HG02759 (cell line): ENCODE measurements around the gene SKIC2.
"Not testable (repeated sequence)": the region's sequence is repeated elsewhere in the genome, so short reads cannot be mapped to it uniquely, and the experiment has no call there.

Experiments
- ATAC-seq: cut with Tn5 transposase; IDR thresholded peaks from one replicate; pipeline ENCODE4 v1.9.1; 2021; ENCODE audit warnings: mild to moderate bottlenecking, moderate library complexity; ENCODE audit not compliant: unreplicated experiment

Gene SKIC2

DNA sequence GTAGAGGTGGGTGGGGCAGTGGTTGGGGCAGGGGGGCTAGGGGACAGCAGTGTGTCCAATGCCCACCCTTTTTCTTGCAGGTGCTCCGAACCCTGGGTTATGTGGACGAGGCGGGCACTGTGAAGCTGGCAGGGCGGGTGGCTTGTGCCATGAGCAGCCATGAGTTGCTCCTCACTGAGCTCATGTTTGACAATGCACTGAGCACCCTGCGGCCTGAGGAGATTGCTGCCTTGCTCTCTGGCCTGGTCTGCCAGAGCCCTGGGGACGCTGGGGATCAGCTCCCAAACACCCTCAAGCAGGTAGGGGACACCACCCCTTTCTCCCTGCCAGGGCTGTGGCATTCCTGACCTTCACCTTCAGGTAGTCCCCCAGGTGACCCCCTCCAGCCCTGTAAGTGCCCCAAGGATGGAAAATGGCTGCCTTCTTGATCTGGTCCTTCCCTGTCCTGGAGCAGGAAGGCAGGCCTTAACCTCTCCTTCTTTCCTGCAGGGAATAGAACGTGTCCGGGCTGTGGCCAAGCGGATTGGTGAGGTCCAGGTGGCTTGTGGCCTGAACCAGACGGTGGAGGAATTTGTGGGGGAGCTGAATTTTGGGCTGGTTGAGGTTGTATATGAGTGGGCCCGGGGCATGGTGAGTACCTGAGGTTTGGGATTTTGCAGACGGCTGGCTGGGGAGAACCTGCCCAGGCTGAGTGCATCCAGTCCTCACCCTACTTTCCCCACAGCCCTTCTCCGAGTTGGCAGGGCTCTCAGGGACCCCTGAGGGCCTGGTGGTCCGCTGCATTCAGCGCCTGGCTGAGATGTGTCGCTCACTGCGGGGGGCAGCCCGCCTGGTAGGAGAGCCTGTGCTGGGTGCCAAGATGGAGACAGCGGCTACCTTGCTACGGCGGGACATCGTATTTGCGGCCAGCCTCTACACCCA is 10.1 kb downstream of the SKIC2 start:
- no peak for ATAC-seq

DNA sequence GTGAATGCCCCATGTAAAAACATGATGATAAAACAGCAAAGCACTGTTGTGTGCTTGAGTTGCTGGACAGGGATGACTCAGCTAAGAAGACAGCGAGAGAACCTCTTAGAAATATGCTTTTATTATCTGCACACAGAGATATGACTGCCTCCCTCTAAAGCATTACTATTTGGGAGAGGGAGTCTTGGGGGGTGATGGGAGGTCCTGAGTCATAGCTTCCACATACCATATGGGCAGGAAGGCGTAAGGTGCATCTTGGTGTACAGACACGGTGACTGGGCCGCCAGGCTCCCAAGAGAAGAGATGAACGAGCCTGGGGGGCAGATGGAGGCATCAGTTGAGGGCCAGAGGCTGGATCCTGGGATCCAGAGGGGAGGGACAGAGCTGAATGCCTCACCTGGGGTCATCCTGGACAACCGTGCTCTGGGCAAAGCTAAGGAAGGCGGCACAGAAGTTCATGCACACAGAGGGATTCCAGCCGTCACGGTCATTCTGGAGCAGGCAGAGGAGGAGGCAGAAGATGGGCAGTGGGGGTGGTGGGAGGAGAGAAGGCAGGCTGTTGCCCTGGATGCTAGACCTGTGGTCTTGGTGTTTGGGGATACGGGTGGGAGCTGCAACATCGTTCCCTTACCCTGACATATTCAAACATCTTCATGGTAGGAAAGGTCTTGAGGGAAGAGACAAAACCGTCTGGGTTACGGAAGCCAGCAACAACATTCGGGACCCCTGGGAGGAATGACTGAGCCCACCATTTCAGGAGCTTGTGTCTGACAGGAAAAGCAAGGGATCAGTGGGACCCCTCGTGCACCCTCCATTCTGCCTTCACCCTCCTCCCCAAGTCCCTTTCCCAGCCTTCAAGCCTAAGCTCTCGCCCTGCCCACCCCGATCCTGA is 11.0 kb downstream of the SKIC2 start:
- no peak for ATAC-seq

DNA sequence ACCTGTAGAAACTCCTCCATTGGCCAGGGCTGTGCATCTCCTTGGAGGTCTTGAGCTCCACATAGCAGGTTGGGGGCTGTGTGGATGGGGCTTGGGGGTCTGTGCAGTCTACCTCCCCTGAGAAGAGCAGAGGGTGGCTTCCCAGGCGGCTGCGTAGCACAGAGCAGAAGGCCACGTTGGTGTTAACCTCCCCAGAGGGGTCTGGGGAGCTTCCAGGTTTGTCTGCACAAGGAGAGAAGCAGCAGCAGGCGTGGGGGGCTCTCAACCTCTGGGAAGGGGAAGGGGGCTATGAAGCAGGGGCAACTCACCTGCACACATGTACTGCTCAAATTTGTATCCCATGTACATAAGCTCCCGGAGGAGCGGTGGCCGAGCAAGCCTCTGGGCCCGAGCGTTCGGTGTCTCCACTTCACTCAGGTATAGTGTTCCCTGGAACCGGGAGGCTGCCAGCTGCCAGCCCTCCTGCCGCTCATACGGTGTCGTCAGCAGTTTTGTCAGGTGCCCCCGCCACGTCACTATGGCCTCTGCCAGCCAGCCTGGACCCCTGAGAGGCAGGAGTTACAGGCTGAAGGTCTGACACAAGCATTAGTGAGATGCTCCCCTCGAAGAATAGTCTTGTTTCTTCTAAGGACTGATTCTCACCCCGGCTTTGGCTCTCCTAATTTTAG is 11.8 kb downstream of the SKIC2 start:
- no peak for ATAC-seq

DNA sequence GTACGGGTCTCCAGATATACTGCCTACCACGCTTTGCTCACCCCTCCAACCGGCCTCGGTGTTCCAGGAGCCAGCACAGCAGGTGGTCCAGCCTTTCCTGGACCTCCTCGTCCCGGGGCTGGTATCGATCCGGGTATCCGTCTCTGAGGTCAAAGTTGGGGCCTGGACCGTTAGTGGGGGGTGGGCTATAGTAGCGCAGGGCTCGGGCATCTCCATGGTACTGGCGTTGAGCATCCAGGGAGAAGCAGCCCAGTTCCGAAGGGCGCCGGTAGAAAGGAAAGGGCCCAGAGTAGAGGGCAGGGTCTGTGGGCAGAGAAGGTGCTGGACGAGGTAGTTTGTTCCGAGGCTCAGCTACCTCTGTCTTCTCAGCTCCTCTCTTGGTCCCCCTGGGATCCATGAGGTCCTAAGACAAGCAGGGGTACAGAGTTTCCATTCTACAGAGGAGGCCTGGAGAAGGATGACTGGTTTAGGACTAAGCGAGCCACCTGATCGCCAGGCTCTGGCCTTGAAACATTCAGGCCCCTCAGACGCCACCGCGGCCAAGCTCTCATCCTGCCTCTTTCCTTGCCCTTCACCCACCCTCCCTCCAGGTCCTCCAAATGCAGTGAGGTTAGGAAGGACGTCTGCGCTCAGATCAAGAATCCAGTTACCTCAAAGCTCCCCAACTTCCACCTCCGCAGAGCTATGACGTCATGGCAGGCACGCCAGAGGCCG is 12.5 kb downstream of the SKIC2 start:
- ATAC-seq = no peak

DNA sequence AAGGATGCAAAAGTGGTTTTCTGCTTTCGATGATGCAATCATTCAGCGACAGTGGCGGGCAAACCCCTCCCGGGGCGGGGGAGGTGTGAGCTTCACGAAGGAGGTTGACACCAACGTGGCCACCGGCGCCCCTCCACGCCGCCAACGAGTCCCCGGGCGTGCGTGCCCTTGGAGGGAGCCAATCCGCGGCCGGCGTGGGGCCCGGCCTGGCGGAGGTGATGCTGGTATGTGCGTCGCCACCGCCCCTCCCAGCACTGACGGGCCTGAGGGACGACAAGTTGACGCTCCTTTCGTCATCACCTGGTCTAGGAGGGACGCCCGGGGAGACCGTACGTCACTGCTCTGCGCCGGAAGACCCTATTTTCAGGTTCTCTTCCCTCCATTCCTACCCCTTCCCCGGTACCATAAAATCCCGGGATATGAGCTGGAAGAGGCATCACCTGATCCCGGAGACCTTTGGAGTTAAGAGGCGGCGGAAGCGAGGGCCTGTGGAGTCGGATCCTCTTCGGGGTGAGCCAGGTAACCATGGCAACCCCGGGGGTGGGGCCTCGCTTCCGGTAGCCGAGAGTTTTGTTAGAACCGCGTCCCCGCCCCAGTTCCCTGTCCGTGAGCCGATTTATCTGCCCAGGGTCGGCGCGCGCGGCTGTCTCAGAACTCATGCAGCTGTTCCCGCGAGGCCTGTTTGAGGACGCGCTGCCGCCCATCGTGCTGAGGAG is 13.2 kb downstream of the SKIC2 start, which contains the start of gene DXO:
DXO (minus strand) TSS at position 146 of the 716 bp plus-strand sequence. CDS start 463 bp downstream, outside the sequence.
- peak; percentile 89 for ATAC-seq

DNA sequence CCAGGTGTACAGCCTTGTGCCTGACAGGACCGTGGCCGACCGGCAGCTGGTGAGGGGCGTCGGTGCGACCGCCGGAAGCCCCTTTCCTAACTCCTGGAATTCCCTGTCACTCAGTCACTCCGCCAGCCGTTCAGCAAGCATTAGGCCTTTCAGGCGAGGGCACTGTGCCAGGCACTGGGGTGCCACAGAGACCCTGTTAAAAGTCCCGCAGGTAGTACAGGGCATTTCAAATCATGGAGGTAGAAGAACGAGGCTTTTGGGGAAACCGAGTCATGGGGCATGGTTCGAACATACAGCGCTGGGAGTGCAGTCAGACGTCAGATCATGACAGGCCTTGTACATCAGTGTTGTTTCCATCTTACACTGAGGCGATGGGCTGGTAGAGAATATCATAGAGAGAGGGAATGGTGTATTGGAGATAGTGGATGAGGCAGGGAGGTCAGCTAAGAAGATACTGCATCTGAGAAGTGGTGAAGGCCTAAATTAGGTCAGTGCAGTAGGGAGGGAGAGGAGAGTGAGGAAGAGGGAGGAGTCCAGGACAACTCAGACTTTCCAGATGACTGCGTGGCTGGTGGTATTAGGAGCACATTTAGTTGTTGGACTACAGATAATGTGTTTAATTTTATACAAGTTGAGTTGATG is 13.9 kb downstream of the SKIC2 start:
- peak; percentile 2 for ATAC-seq

DNA sequence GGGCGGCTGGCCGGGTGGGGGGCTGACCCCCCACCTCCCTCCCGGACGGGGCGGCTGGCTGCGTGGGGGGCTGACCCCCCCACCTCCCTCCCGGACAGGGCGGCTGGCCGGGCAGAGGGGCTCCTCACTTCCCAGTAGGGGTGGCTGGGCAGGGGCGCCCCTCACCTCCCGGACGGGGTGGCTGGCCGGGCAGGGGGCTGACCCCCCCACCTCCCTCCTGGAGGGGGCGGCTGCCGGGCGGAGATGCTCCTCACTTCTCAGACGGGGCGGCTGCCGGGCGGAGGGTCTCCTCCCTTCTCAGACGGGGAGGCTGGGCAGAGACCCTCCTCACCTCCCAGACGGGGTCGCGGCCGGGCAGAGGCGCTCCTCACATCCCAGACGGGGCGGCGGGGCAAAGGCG is 17.1 kb downstream of the SKIC2 start:
- not testable (repeated sequence) for ATAC-seq

DNA sequence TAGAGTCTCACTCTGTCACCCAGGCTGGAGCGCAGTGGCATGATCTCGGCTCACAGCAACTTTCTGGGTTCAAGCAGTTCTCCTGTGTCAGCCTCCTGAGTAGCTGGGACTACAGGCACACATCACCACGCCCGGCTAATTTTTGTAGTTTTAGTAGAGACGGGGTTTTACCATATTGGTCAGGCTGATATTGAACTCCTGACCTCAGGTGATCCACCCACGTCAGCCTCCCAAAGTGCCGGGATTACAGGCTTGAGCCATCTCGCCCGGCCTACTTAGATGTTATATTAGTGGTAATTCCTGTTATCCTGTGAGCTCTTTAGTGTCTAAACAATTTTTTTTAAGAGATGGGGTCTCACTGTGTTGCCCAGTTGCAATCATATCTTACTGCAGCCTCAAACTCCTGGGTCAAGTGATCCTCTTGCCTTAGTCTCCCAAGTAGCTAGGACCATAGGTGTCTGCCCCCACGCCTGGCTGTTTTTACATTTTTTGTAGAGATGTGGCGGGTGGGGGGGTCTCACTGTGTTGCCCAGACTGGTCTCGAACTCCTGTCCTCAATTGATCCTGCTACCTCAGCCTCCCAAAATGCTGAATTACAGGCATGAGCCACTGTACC is 18.9 kb downstream of the SKIC2 start:
- no peak for ATAC-seq

DNA sequence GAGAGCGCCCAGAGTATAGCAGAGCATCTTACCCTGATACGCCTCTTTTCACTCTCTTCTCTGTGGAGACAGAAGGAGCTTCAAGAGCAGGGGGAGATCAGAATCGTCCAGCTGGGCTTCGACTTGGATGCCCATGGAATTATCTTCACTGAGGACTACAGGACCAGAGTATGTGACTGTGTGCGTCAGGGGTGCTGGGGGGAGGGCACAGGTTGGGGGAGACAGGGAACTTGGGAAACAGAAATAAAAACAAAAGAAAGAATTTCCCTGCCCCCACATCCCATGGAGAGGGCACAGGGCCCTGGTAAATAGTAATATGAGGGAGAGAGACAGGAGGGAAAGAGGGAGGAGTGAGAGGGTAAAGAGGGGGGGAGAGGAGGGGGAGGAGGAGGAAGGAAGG is 19.9 kb downstream of the SKIC2 start:
- ATAC-seq = no peak

DNA sequence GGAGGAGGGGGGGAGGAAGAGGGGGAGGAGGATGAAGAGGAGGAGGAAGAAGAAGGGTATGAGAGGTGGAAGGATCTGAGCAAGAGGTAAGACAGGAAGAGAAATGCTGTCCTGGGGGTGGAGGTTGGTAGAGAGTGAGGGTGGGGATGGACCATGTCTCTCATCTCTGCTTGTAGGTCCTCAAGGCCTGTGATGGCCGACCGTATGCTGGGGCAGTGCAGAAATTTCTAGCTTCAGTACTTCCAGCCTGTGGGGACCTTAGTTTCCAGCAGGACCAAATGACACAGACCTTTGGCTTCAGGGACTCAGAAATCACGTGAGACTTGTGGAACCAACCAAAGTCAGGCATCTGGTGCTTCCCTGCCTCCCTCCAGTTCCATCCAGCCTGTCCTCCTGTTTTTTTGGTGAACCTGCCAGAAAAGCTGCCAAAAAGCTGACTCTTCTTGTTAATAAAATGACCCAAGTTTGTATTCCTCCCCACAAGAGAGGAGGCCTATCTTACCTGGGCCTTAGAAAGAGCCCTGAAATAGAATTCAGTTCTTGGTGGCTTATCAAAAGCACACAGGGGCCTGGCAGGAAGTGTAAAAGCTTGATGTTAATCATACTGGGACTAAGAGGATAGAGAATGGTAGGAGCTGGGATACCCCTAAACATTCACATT is 20.4 kb downstream of the SKIC2 start:
- no peak for ATAC-seq

DNA sequence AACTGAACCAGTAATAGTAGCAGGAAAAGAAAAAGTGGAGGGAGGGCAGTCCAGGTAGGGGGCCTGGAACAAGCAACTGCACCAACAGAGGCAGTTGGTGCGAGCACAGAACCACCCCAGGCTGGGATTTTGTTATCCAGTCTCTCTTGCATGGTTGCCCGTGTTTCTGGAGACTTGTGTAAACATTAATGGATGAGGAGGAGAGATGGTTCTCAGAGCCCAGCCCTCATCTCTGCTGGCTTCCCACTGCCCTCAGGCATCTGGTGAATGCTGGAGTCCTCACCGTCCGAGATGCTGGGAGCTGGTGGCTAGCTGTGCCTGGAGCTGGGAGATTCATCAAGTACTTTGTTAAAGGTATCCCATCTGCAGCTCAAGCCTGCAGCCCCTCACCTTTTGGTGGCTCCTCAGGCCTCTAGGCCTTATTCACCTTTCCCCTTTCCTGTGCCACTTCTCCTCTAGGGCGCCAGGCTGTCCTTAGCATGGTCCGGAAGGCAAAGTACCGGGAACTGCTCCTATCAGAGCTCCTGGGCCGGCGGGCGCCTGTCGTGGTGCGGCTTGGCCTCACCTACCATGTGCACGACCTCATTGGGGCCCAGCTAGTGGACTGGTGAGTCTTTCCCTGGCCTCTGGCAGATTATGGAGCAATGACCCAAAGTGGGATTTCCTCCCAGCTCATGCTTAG is 21.4 kb downstream of the SKIC2 start:
- ATAC-seq = not testable (repeated sequence)

DNA sequence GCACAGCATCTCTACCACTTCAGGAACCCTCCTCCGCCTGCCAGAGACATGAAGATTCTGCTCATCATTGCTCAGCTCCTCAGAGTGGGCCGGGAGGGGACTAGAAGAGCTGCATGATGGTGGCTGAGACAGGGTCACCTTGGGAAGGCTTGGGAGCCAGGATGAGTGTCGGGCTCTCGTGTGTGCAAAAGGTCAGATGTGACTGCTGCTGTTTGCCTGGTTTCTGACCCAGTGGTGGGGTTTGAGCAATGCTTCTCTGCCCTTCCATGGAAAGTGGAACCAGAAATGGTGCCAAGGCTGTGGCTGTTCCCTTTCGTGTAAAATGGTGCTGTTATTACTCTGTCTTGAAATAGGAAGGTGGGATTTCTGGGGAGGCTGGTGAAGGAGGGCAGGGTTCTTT is 22.0 kb downstream of the SKIC2 start:
- not testable (repeated sequence) for ATAC-seq

DNA sequence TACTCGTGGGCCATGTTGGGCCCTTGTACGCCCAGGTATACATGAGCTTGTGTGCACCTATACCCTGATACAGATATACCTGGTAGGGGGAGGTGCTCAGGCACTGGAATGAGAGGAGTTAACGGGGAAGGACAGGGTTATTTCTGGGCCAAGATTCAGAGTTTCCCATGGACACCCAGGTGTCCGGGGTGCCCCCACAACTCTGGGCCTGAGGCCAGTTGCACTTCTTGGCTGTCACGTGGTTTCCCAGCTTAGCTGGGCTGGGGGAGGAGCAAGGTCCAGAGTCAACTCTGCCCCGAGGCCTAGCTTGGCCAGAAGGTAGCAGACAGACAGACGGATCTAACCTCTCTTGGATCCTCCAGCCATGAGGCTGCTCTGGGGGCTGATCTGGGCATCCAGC is 22.8 kb downstream of the SKIC2 start, which contains the start of gene C4A:
C4A (plus strand) TSS at position 314 of the 400 bp plus-strand sequence; CDS start at position 365, 51 bp downstream.
- ATAC-seq = not testable (repeated sequence)

DNA sequence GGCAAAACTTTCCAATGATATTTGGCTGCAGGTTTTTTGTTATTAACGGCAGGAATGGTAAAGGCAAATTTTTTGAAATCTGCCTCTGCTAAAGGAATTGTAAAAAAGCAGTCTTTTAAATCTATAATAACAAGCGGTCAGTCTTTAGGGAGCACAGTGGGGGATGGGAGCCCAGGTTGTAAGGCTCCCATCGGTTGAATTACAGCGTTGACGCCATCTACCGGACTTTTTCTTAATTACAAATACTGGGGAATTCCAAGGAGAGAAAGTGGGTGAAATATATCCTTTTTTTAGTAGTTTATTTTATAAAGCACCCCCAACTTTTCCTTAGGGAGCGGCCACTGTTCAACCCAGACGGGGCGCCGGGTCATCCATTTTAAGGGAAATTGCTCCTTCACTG is 30.4 kb downstream of the SKIC2 start:
- ATAC-seq = not testable (repeated sequence)

DNA sequence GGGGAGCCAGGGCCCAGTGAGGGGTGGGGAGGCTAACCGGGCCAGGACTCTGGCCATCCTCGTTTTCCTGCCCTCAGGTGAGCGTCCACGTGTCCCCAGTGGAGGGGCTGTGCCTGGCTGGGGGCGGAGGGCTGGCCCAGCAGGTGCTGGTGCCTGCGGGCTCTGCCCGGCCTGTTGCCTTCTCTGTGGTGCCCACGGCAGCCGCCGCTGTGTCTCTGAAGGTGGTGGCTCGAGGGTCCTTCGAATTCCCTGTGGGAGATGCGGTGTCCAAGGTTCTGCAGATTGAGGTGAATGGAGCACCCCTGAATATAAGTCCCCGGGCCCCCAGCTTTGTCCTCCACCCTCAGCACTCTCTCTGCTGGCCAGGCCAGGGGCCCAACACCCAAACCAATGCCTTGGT is 35.4 kb downstream of the SKIC2 start:
- ATAC-seq = not testable (repeated sequence)

DNA sequence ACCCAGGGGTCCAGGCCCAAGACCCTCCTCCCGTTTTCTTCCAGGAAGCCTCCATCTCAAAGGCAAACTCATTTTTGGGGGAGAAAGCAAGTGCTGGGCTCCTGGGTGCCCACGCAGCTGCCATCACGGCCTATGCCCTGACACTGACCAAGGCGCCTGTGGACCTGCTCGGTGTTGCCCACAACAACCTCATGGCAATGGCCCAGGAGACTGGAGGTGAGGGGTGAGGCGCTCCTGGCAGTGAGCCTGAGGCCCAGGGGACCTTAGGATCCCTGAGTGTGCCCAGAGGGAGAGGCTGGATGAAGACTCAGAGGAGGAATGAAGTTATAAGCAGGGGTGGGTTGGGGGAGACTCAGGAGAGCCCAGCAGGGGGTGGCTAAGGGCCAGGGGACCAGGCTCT is 37.4 kb downstream of the SKIC2 start:
- ATAC-seq = not testable (repeated sequence)

DNA sequence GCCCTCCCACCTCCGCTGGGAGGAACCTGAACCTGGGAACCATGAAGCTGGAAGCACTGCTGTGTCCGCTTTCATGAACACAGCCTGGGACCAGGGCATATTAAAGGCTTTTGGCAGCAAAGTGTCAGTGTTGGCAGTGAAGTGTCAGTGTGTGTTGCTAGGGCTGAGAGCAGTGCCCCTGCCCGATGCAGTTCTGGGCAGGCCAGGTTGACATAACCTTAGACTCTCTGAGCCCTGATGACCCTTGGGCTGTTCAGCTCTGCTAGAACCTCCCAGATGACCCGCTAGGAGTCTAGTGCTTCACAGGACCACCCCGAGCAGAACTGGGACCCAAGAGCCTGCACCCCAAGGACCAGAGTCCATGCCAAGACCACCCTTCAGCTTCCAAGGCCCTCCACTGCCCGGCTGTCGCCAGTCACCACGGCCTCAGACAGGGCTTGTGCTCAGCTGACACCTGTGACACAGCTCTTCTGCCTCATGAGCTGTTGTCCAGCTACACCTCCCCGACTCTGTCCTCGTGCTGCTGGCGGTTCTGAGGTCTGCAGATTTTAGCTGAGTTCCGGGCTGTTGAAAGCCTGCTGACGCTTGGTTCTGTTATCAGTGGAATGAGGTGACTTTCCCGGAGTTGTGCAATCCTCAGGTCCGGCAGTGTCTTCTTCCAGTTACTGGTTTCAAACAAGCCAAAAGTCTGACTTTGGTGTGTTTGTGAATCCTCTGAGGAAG is 43.7 kb downstream of the SKIC2 start:
- ATAC-seq = not testable (repeated sequence)
